ENCODE measurements around the gene ABCC3. TPM values are rescaled to one million over a fixed set of nuclear protein-coding genes. Genes with fewer than 3 reads are reported as not detected.

Gene ABCC3
- total and polyA plus RNA-seq, 2 donors (not counting 3 experiments of a cell fraction or from before 2014, with no cell fraction given): 1.1 to 2.6 TPM

DNA sequence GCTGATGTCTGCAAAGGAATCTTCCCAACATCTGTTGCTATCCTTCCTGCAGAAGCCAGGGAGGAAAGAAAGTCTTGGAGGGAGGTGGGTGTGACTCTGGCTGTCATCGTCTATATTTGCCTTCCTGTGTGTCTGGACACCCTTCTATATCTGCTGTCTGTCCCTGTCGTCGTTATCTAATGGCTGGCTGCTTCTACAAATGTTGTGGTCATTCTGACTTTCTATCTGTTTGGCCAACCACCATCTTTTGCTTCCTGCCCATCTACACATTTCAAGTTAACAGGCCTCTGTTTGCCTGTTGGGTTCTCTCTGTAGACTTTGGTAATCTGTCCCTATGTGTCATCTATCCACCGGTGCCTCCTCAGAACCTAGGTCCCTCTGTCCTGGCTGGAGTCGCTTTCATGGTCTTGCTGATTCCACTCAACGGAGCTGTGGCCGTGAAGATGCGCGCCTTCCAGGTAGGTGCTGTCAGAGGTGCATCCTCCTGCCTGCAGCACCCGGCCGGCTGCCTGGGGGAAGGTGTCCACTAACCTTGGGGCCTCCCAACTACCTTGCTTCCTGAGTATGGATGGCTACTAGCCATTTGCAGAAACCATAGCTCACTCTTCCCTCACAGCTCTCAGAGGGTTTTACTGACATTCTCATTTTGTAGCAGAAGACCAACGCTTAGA is 30.2 kb downstream of the ABCC3 start:
- CTCF ChIA-PET: interaction anchor here (1.3 kb wide), 1 partner anchor 28 kb away, joined by 4 read pairs; no protein-coding TSS in a partner anchor
- H3K9ac ChIP-seq (replicated peaks; ENCODE audit: extremely low read depth, insufficient read depth, low read length): no peak overlapping the region
- POLR2A ChIA-PET: no interaction called here
- no TSS peak for BruUV-seq (replicated peaks)
- no peaks in the 10 kb centered on the region for H3K36me3 ChIP-seq (ENCODE audit: control insufficient read depth in 2 of 2, extremely low read depth in 1 of 2, insufficient read depth in 2 of 2, low read length in 2 of 2)
- TF ChIP-seq, protein P1, sequence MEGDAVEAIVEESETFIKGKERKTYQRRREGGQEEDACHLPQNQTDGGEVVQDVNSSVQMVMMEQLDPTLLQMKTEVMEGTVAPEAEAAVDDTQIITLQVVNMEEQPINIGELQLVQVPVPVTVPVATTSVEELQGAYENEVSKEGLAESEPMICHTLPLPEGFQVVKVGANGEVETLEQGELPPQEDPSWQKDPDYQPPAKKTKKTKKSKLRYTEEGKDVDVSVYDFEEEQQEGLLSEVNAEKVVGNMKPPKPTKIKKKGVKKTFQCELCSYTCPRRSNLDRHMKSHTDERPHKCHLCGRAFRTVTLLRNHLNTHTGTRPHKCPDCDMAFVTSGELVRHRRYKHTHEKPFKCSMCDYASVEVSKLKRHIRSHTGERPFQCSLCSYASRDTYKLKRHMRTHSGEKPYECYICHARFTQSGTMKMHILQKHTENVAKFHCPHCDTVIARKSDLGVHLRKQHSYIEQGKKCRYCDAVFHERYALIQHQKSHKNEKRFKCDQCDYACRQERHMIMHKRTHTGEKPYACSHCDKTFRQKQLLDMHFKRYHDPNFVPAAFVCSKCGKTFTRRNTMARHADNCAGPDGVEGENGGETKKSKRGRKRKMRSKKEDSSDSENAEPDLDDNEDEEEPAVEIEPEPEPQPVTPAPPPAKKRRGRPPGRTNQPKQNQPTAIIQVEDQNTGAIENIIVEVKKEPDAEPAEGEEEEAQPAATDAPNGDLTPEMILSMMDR (IDR thresholded peaks at IDR 0.05; ENCODE audit: extremely low read depth in 1 of 2, insufficient read depth in 1 of 2, low read depth in 1 of 2, low read length in 2 of 2): no peak
- TF ChIP-seq MAX (IDR thresholded peaks at IDR 0.05; ENCODE audit: insufficient read depth, insufficient read length) (no peak), EZH2 (IDR thresholded peaks at IDR 0.05; ENCODE audit: borderline replicate concordance, low read depth, low read length, severe bottlenecking) (no peak)
- H3K4me3 ChIP-seq (replicated peaks in 1 of 3; ENCODE audit: insufficient read depth in 1 of 3, low read depth in 1 of 3, low read length in 3 of 3): no peak overlapping the region
- intact Hi-C loops (cut with micrococcal nuclease) (no loop called here), dilution Hi-C loops (cut with MboI; ENCODE audit: extremely low pct_ligation_motif_present, low sequenced_read_pairs) (no loop called here)
- no peak overlapping the region for H3K27ac ChIP-seq (ENCODE audit: insufficient read depth, low read depth, low read length)
- H3K4me1 ChIP-seq (ENCODE audit: control insufficient read depth, extremely low read depth, insufficient read depth, low read length): peaks cover 42% of the 10 kb centered on the region
- no peak overlapping the region for H3K4me2 ChIP-seq (ENCODE audit: insufficient read depth, low read length)
- DNase-seq (ENCODE audit: low read depth, low spot score): no peak
- H3K9me3 ChIP-seq (replicated peaks; ENCODE audit: control insufficient read depth, insufficient read depth, low read length): no peaks in the 10 kb centered on the region
- no peaks in the 10 kb centered on the region for H3K27me3 ChIP-seq (ENCODE audit: control insufficient read depth in 2 of 2, insufficient read depth in 2 of 2, low read length in 2 of 2)
- no peaks in the 10 kb centered on the region for H4K20me1 ChIP-seq (replicated peaks; ENCODE audit: control insufficient read depth, extremely low read depth, insufficient read depth, low read length)
- no peak for FAIRE-seq
- no peaks in the 10 kb centered on the region for H3K79me2 ChIP-seq (ENCODE audit: control insufficient read depth, insufficient read depth, low read length)
- no peaks in the 10 kb centered on the region for H3K9me1 ChIP-seq (replicated peaks; ENCODE audit: control insufficient read depth, extremely low read depth, insufficient read depth, low read length)
- no peak overlapping the region for H2AFZ ChIP-seq (ENCODE audit: low read depth, low read length)

GRCh38 chr17:50665838-50666237 is 31.2 kb downstream of the ABCC3 start:
- CTCF ChIA-PET: interaction anchor here (1.0 to 5.2 kb wide), 3 partner anchors 26 to 115 kb away, joined by 3 to 21 read pairs (median 4); no protein-coding TSS in a partner anchor
- no peak for FAIRE-seq
- intact Hi-C loops (cut with micrococcal nuclease): no loop called here

More at GRCh38 chr17:50665838-50666237, 31.2 kb downstream of the ABCC3 start:
- no peak overlapping the region for H3K9ac ChIP-seq (replicated peaks; ENCODE audit: extremely low read depth, insufficient read depth, low read length)
- no peak overlapping the region for H3K4me3 ChIP-seq (replicated peaks in 1 of 3; ENCODE audit: insufficient read depth in 1 of 3, low read depth in 1 of 3, low read length in 3 of 3)
- no peak overlapping the region for H2AFZ ChIP-seq (ENCODE audit: low read depth, low read length)
- H3K27me3 ChIP-seq (ENCODE audit: control insufficient read depth in 2 of 2, insufficient read depth in 2 of 2, low read length in 2 of 2): no peaks in the 10 kb centered on the region
- no peak for TF ChIP-seq MYC (IDR thresholded peaks at IDR 0.05; ENCODE audit: low read depth, low read length)
- no peak for TF ChIP-seq EZH2 (IDR thresholded peaks at IDR 0.05; ENCODE audit: borderline replicate concordance, low read depth, low read length, severe bottlenecking)
- no peak for TF ChIP-seq GATA2 (IDR thresholded peaks at IDR 0.05; ENCODE audit: insufficient read depth, insufficient read length, low read depth, low read length)
- TF ChIP-seq JUN (IDR thresholded peaks at IDR 0.05; ENCODE audit: borderline replicate concordance, insufficient read depth, insufficient read length, low read depth): no peak
- TF ChIP-seq POLR2AphosphoS5 (IDR thresholded peaks at IDR 0.05; ENCODE audit: insufficient read depth, low read depth, low read length): no peak
- TF ChIP-seq MAX (IDR thresholded peaks at IDR 0.05; ENCODE audit: insufficient read depth, insufficient read length): no peak
- TF ChIP-seq, protein P1 (IDR thresholded peaks at IDR 0.05; ENCODE audit: extremely low read depth in 1 of 2, insufficient read depth in 1 of 2, low read depth in 1 of 2, low read length in 2 of 2): no peak
- no peak for TF ChIP-seq POLR2A (IDR thresholded peaks at IDR 0.05; ENCODE audit: low read depth, low read length)
- TF ChIP-seq FOS (IDR thresholded peaks at IDR 0.05; ENCODE audit: borderline replicate concordance, insufficient read depth, low read length): no peak
- no peaks in the 10 kb centered on the region for H4K20me1 ChIP-seq (replicated peaks; ENCODE audit: control insufficient read depth, extremely low read depth, insufficient read depth, low read length)
- BruUV-seq (replicated peaks): no TSS peak
- no peaks in the 10 kb centered on the region for H3K36me3 ChIP-seq (ENCODE audit: control insufficient read depth in 2 of 2, extremely low read depth in 1 of 2, insufficient read depth in 2 of 2, low read length in 2 of 2)
- no peaks in the 10 kb centered on the region for H3K9me3 ChIP-seq (replicated peaks; ENCODE audit: control insufficient read depth, insufficient read depth, low read length)
- no peak overlapping the region for H3K4me2 ChIP-seq (ENCODE audit: insufficient read depth, low read length)
- H3K27ac ChIP-seq (ENCODE audit: insufficient read depth, low read depth, low read length): no peak overlapping the region
- no peaks in the 10 kb centered on the region for H3K79me2 ChIP-seq (ENCODE audit: control insufficient read depth, insufficient read depth, low read length)
- no peaks in the 10 kb centered on the region for H3K9me1 ChIP-seq (replicated peaks; ENCODE audit: control insufficient read depth, extremely low read depth, insufficient read depth, low read length)
- DNase-seq (ENCODE audit: low read depth, low spot score): no peak
- peaks cover 33% of the 10 kb centered on the region for H3K4me1 ChIP-seq (ENCODE audit: control insufficient read depth, extremely low read depth, insufficient read depth, low read length)
- dilution Hi-C loops (cut with MboI; ENCODE audit: extremely low pct_ligation_motif_present, low sequenced_read_pairs): no loop called here
- POLR2A ChIA-PET: no interaction called here

Data from endothelial cell of umbilical vein (primary cell).